Chondrocyte (in vitro differentiated cells): ENCODE data around the gene BRWD1. TPM values are rescaled to one million over a fixed set of nuclear protein-coding genes. Genes with fewer than 3 reads are reported as not detected.

ENCODE experiments used
- DNase-seq: peaks from one replicate; pipeline ENCODE4 v3.0.0; 2021; ENCODE audit warnings: mixed read lengths, low spot score
- H3K27ac Mint-ChIP-seq: one replicate; pipeline ENCODE4 v1.8.0; 2021; ENCODE audit warnings: mild to moderate bottlenecking, moderate library complexity, mixed read lengths; ENCODE audit not compliant: unreplicated experiment
- H3K27me3 Mint-ChIP-seq: 2 replicates; pipeline ENCODE4 v1.8.0; 2021; ENCODE audit warnings: low read depth, mixed read lengths
- H3K36me3 Mint-ChIP-seq: 2 replicates; pipeline ENCODE4 v1.8.0; 2021; ENCODE audit warnings: low read depth, mixed read lengths
- H3K4me1 Mint-ChIP-seq: 2 replicates; pipeline ENCODE4 v1.8.0; 2021; ENCODE audit warnings: low read depth, mild to moderate bottlenecking, mixed read lengths
- H3K4me3 Mint-ChIP-seq: one replicate; pipeline ENCODE4 v1.8.0; 2021; ENCODE audit warnings: mild to moderate bottlenecking, moderate library complexity, mixed read lengths; ENCODE audit not compliant: unreplicated experiment
- H3K9me3 Mint-ChIP-seq: 2 replicates; pipeline ENCODE4 v1.8.0; 2021; ENCODE audit warnings: low read depth, mixed read lengths
- CTCF ChIP-seq: fragments of 200-600 bp; sonication (generic); IDR thresholded peaks from 2 replicates; pipeline ENCODE4 v1.5.0; 2021; ENCODE audit warnings: antibody characterized with exemption, mild to moderate bottlenecking, moderate library complexity
- total RNA-seq: library from RNA; stranded (reverse); gene quantifications from 3 replicates; pipeline ENCODE4 v1.2.1, GENCODE V29; 2021

BRWD1 gene
- total RNA-seq, 1 donor from 2014 or later, result 26.5 TPM

- Mint-ChIP-seq H3K27me3 (no peaks in the 10 kb centered on the region), H3K4me1 (peaks cover 3% of the 10 kb centered on the region), H3K9me3 (no peaks in the 10 kb centered on the region), H3K27ac (no peak overlapping the region), H3K4me3 (no peak overlapping the region), H3K36me3 (peaks cover 28% of the 10 kb centered on the region)
- TF ChIP-seq CTCF, result peak; percentile 46
- no peak for DNase-seq
Measured at GRCh38 chr21:39204134-39204533, 109.3 kb downstream of the BRWD1 start.

GRCh38 chr21:39198800-39199199 lies 114.6 kb downstream of the BRWD1 start:
- peaks cover 38% of the 10 kb centered on the region for H3K36me3 Mint-ChIP-seq
- H3K4me3 Mint-ChIP-seq, result no peak overlapping the region
- TF ChIP-seq CTCF, result no peak
- no peaks in the 10 kb centered on the region for H3K27me3 Mint-ChIP-seq
- no peak overlapping the region for H3K27ac Mint-ChIP-seq
- H3K4me1 Mint-ChIP-seq, result peaks cover 3% of the 10 kb centered on the region
- no peak for DNase-seq
- no peaks in the 10 kb centered on the region for H3K9me3 Mint-ChIP-seq

GRCh38 chr21:39197448-39198233 lies 115.8 kb downstream of the BRWD1 start:
- no peaks in the 10 kb centered on the region for H3K9me3 Mint-ChIP-seq
- H3K27me3 Mint-ChIP-seq, result no peaks in the 10 kb centered on the region
- no peak overlapping the region for H3K4me3 Mint-ChIP-seq
- TF ChIP-seq CTCF, result no peak
- H3K4me1 Mint-ChIP-seq, result no peaks in the 10 kb centered on the region
- DNase-seq, result no peak
- no peak overlapping the region for H3K27ac Mint-ChIP-seq
- H3K36me3 Mint-ChIP-seq, result peaks cover 33% of the 10 kb centered on the region

- DNase-seq, result no peak
- no peak overlapping the region for H3K4me3 Mint-ChIP-seq
- no peaks in the 10 kb centered on the region for H3K9me3 Mint-ChIP-seq
- H3K4me1 Mint-ChIP-seq, result no peaks in the 10 kb centered on the region
- TF ChIP-seq CTCF, result no peak
- no peaks in the 10 kb centered on the region for H3K27me3 Mint-ChIP-seq
- peaks cover 34% of the 10 kb centered on the region for H3K36me3 Mint-ChIP-seq
- H3K27ac Mint-ChIP-seq, result no peak overlapping the region
Measured at GRCh38 chr21:39196838-39197237, 116.6 kb downstream of the BRWD1 start.

- no peak for TF ChIP-seq CTCF
- no peaks in the 10 kb centered on the region for H3K27me3 Mint-ChIP-seq
- H3K4me3 Mint-ChIP-seq, result no peak overlapping the region
- peaks cover 31% of the 10 kb centered on the region for H3K36me3 Mint-ChIP-seq
- H3K9me3 Mint-ChIP-seq, result no peaks in the 10 kb centered on the region
- no peak for DNase-seq
- no peak overlapping the region for H3K27ac Mint-ChIP-seq
- H3K4me1 Mint-ChIP-seq, result peaks cover 1% of the 10 kb centered on the region
Measured at GRCh38 chr21:39196310-39196709, 117.1 kb downstream of the BRWD1 start.
